Thyroid gland (tissue), 4 donors: ENCODE results near the gene PNP. TPM values are rescaled to one million over a fixed set of nuclear protein-coding genes. Genes with fewer than 3 reads are reported as not detected.

ENCODE experiments used
- DNase-seq, 2 donors: peaks; one replicate each; pipeline ENCODE4 v3.0.0-alpha.2; 2019
- H3K27ac ChIP-seq, 3 donors: fragments of 200-600 bp; sonication (generic); 1 replicate in 2 of 3; 2 replicates in 1 of 3; pipeline ENCODE4 v1.5.1; 2016 to 2019; ENCODE audit warnings: mild to moderate bottlenecking in 1 of 3, moderate library complexity in 1 of 3
- H3K27me3 ChIP-seq: fragments of 200-600 bp; sonication (generic); one replicate; pipeline ENCODE4 v1.5.1; 2019
- H3K36me3 ChIP-seq, 2 donors: fragments of 200-600 bp; sonication (generic); one replicate each; pipeline ENCODE4 v1.5.1; 2016 to 2019
- H3K4me1 ChIP-seq, 2 donors: fragments of 200-600 bp; sonication (generic); one replicate each; pipeline ENCODE4 v1.5.1; 2017 to 2019
- H3K4me3 ChIP-seq, 3 donors: fragments of 200-600 bp; sonication (generic); replicated peaks in 1 of 3; 1 replicate in 2 of 3; 2 replicates in 1 of 3; pipeline ENCODE4 v1.5.1; 2016; ENCODE audit warnings: mild to moderate bottlenecking in 1 of 3
- H3K9me3 ChIP-seq: fragments of 200-600 bp; sonication (generic); one replicate; pipeline ENCODE4 v1.5.1; 2017
- CTCF ChIP-seq, 6 experiments: fragments of 200-600 bp in 3 of 6; fragments of 450-650 bp in 3 of 6; sonication (generic) in 3 of 6; IDR thresholded peaks; one replicate each; pipeline ENCODE4 v1.5.1; 2016 to 2019; ENCODE audit warnings: antibody characterized with exemption in 6 of 6, mild to moderate bottlenecking in 2 of 6, inconsistent platforms in 1 of 6, moderate library complexity in 1 of 6
- POLR2A ChIP-seq, 2 donors: fragments of 450-650 bp; IDR thresholded peaks; one replicate each; pipeline ENCODE4 v1.6.1; 2017; ENCODE audit warnings: antibody characterized with exemption in 2 of 2, mild to moderate bottlenecking in 2 of 2, moderate library complexity in 1 of 2
- WGBS, 2 donors: methylation state at CpG; one replicate each; pipeline ENCODE4 v1.1.5; 2017; 5-methylcytosine and 5-hydroxymethylcytosine counted together
- intact Hi-C: fragments of 100-400 bp; cut with DNase I; formaldehyde crosslinking; loops from one replicate; pipeline ENCODE4 v1.15.1; 2023
- total RNA-seq, 4 donors: library from RNA; depleted of rRNA; stranded (reverse); fragments of >200 nt; gene quantifications; one replicate each; pipeline ENCODE4 v1.2.3, GENCODE V29; 2016

The PNP gene
- total RNA-seq, 4 donors from 2014 or later = 13.9 to 29.3 (median 18.7) TPM

- peak; percentile 60 to 64 for DNase-seq
- Histone ChIP-seq H3K4me3 (peak overlapping the region; percentile 73 to 94 (median 80)), H3K4me1 (peaks cover 17 to 19% of the 10 kb centered on the region in 2 donors), H3K27ac (peak overlapping the region; percentile 67 to 89 (median 86)), H3K9me3 (no peaks in the 10 kb centered on the region), H3K36me3 (peaks cover 26 to 29% of the 10 kb centered on the region in 2 donors), H3K27me3 (no peaks in the 10 kb centered on the region)
- WGBS, 2 donors = 11 to 16% methylated on average over 8 to 19 of the region's 32 CpGs
- intact Hi-C loops = loop anchor here (10.0 kb wide), 1 partner anchor 46 kb away; the partner anchor contains the start of gene TEP1
- TF ChIP-seq POLR2A (IDR thresholded peaks at IDR 0.05) (no peak), CTCF (IDR thresholded peaks at IDR 0.05) (no peak)
These were observed 8.6 kb upstream of the PNP start for GRCh38 chr14:20460458-20461224.

GRCh38 chr14:20461225-20462141 is 7.7 kb upstream of the PNP start, which contains the start of gene PIP4P1:
TSS of gene PIP4P1 (minus strand) at chr14:20461434. CDS start at chr14:20461325, 109 bp downstream.
- WGBS, 2 donors = 0 to 1% methylated on average over 23 to 26 of the region's 67 CpGs
- Histone ChIP-seq H3K27ac (peak within 1 kb of the TSS; percentile 83 to 89 (median 86)), H3K4me1 (peaks cover 9 to 11% of the 10 kb centered on the region in 2 donors), H3K27me3 (no peaks in the 10 kb centered on the region), H3K4me3 (peak within 1 kb of the TSS; percentile 73 to 94 (median 80)), H3K36me3 (peaks cover 26 to 28% of the 10 kb centered on the region in 2 donors), H3K9me3 (no peaks in the 10 kb centered on the region)
- DNase-seq = peak; percentile 99
- peak; percentile 63 to 82 for TF ChIP-seq POLR2A (IDR thresholded peaks at IDR 0.05)
- peak in 1 of 6 experiments; percentile 9 for TF ChIP-seq CTCF (IDR thresholded peaks at IDR 0.05)
- intact Hi-C loops = loop anchor here (10.0 kb wide), 1 partner anchor 47 kb away; the partner anchor contains the start of gene TEP1

- no peaks in the 10 kb centered on the region for H3K27me3 ChIP-seq
- 33 to 56% methylated on average over 9 to 15 of the region's 16 CpGs for WGBS, 2 donors
- peaks cover 10 to 13% of the 10 kb centered on the region in 2 donors for H3K4me1 ChIP-seq
- peaks cover 0 to 2% of the 10 kb centered on the region in 2 donors for H3K36me3 ChIP-seq
- peak in 1 of 2 donors; percentile 20 for DNase-seq
- H3K27ac ChIP-seq = peak overlapping the region; percentile 84 to 96 (median 86)
- no peaks in the 10 kb centered on the region for H3K9me3 ChIP-seq
- intact Hi-C loops = loop anchor here (10.0 kb wide), 1 partner anchor 54 kb away; the partner anchor contains the start of gene TEP1
- H3K4me3 ChIP-seq = peak overlapping the region in 2 of 3 donors; percentile 80 to 86
- TF ChIP-seq POLR2A (IDR thresholded peaks at IDR 0.05) (no peak), CTCF (IDR thresholded peaks at IDR 0.05) (no peak)
These were observed 403 bp upstream of the PNP start for GRCh38 chr14:20468764-20469241.

- no peaks in the 10 kb centered on the region for H3K9me3 ChIP-seq
- intact Hi-C loops = loop anchor here (10.0 kb wide), 1 partner anchor 55 kb away; the partner anchor contains the start of gene TEP1
- H3K27ac ChIP-seq = peak overlapping the region; percentile 84 to 96 (median 86)
- DNase-seq = peak; percentile 42 to 45
- 2 to 4% methylated on average over 12 of the region's 12 CpGs for WGBS, 2 donors
- TF ChIP-seq CTCF (IDR thresholded peaks at IDR 0.05) (no peak), POLR2A (IDR thresholded peaks at IDR 0.05) (no peak)
- H3K4me1 ChIP-seq = peaks cover 10 to 13% of the 10 kb centered on the region in 2 donors
- peak overlapping the region; percentile 73 to 86 (median 80) for H3K4me3 ChIP-seq
- H3K36me3 ChIP-seq = peaks cover 8% of the 10 kb centered on the region in 2 donors
- no peaks in the 10 kb centered on the region for H3K27me3 ChIP-seq
These were observed 840 bp downstream of the PNP start for GRCh38 chr14:20469890-20470602.
